PC-3 (cell line): ENCODE measurements around the gene MGAT5. TPM values are rescaled to one million over a fixed set of nuclear protein-coding genes. Genes with fewer than 3 reads are reported as not detected.

Experiments
- ATAC-seq: fragments of 200-7000 bp; cut with Tn5 transposase; 2 replicates; pipeline ENCODE4 v1.9.1; 2020; ENCODE audit warnings: mild to moderate bottlenecking, moderate library complexity
- BruUV-seq: library from RNA; stranded (reverse); fragments of 400-500 nt; replicated peaks from 2 replicates; lab custom pipeline; 2021; lab: Mats Ljungman, UMichigan
- CTCF ChIA-PET: fragments of 300-600 bp; sonication (Branson Sonifier 250); formaldehyde crosslinking; loops from one replicate; lab custom pipeline; 2022; ENCODE audit warnings: antibody characterized with exemption; lab: Charles Lee
- POLR2A ChIA-PET: fragments of 300-600 bp; sonication (Branson Sonifier 250); formaldehyde crosslinking; loops from one replicate; lab custom pipeline; 2022; ENCODE audit warnings: antibody characterized with exemption; ENCODE audit not compliant: unreplicated experiment; lab: Charles Lee
- DNase-seq: peaks from one replicate; pipeline ENCODE4 v3.0.0-alpha.2; 2015
- H2AFZ ChIP-seq: fragments of 300-600 bp; sonication (generic); 2 replicates; pipeline ENCODE4 v1.6.0; 2016; ENCODE audit warnings: antibody characterized with exemption, low read length
- H3F3A ChIP-seq: fragments of 300-600 bp; sonication (generic); one replicate; pipeline ENCODE4 v1.6.0; 2017; ENCODE audit warnings: antibody characterized with exemption, low read length, control low read depth, mild to moderate bottlenecking; ENCODE audit not compliant: unreplicated experiment
- H3K27ac ChIP-seq: fragments of 300-600 bp; sonication (generic); 2 replicates; pipeline ENCODE4 v1.5.1; 2016; ENCODE audit warnings: mild to moderate bottlenecking, low read length
- H3K27me3 ChIP-seq: fragments of 300-600 bp; sonication (generic); 2 replicates; pipeline ENCODE4 v1.6.1; 2016; ENCODE audit warnings: low read length, mixed read lengths
- H3K36me3 ChIP-seq: fragments of 300-600 bp; sonication (generic); 2 replicates; pipeline ENCODE4 v1.6.1; 2016; ENCODE audit warnings: low read depth, mixed run types, low read length, mixed read lengths
- H3K4me1 ChIP-seq: fragments of 300-600 bp; sonication (generic); 2 replicates; pipeline ENCODE4 v1.5.1; 2016; ENCODE audit warnings: low read length; ENCODE audit not compliant: insufficient read depth
- H3K4me2 ChIP-seq: fragments of 300-600 bp; sonication (generic); 2 replicates; pipeline ENCODE4 v1.6.0; 2016; ENCODE audit warnings: low read length
- H3K4me3 ChIP-seq: fragments of 300-600 bp; sonication (generic); 2 replicates; pipeline ENCODE4 v1.5.1; 2016; ENCODE audit warnings: mild to moderate bottlenecking, low read length, mixed read lengths
- H3K79me2 ChIP-seq: fragments of 300-600 bp; sonication (generic); 2 replicates; pipeline ENCODE4 v1.6.1; 2017; ENCODE audit warnings: low read length, mixed read lengths
- H3K9ac ChIP-seq: fragments of 300-600 bp; sonication (generic); 2 replicates; pipeline ENCODE4 v1.6.0; 2016; ENCODE audit warnings: mild to moderate bottlenecking, low read length
- H3K9me2 ChIP-seq: fragments of 300-600 bp; sonication (generic); replicated peaks from 2 replicates; pipeline ENCODE4 v1.6.1; 2016; ENCODE audit warnings: mixed run types, low read length, mixed read lengths
- H3K9me3 ChIP-seq: fragments of 300-600 bp; sonication (generic); 2 replicates; pipeline ENCODE4 v1.6.1; 2016; ENCODE audit warnings: low read length, mixed read lengths
- H4K20me1 ChIP-seq: fragments of 300-600 bp; sonication (generic); 2 replicates; pipeline ENCODE4 v1.6.1; 2016; ENCODE audit warnings: low read length, mixed read lengths
- EZH2 ChIP-seq: fragments of 300-600 bp; sonication (generic); IDR thresholded peaks from one replicate; pipeline ENCODE4 v1.6.1; 2017; ENCODE audit warnings: antibody characterized with exemption, mild to moderate bottlenecking, low read length; ENCODE audit not compliant: unreplicated experiment
- EZH2phosphoT487 ChIP-seq: fragments of 300-600 bp; sonication (generic); IDR thresholded peaks from 2 replicates; pipeline ENCODE4 v1.6.1; 2018; ENCODE audit warnings: mild to moderate bottlenecking, antibody characterized with exemption, low read length, borderline replicate concordance
- intact Hi-C: fragments of 100-400 bp; cut with micrococcal nuclease; formaldehyde crosslinking; loops from 2 replicates; pipeline ENCODE4 v1.9.0; 2023
- total RNA-seq: library from RNA; depleted of rRNA; stranded (reverse); fragments of >200 nt; gene quantifications from 2 replicates; pipeline ENCODE4 v1.2.3, GENCODE V29; 2014
- TF ChIP-seq, protein P1 (sequence below): fragments of 300-600 bp; sonication (generic); conservative IDR thresholded peaks from 2 replicates; pipeline ENCODE4 v1.5.1; 2017; ENCODE audit warnings: antibody characterized with exemption, low read depth, mild to moderate bottlenecking, low read length

The MGAT5 gene
- total RNA-seq, 1 experiment from 2014 or later = 33.8 TPM

GRCh38 chr2:134287323-134287722, 33.5 kb downstream of the MGAT5 start:
- CTCF ChIA-PET = no interaction called here
- no TSS peak for BruUV-seq
- H3K9me2 ChIP-seq = no peaks in the 10 kb centered on the region
- H3K27ac ChIP-seq = no peak overlapping the region
- no peaks in the 10 kb centered on the region for H3K4me1 ChIP-seq
- DNase-seq (no peak), ATAC-seq (no peak)
- intact Hi-C loops = no loop called here
- POLR2A ChIA-PET = no interaction called here
- H3K4me3 ChIP-seq = no peak overlapping the region
- H3K36me3 ChIP-seq = no peaks in the 10 kb centered on the region
- TF ChIP-seq EZH2phosphoT487 (no peak), EZH2 (no peak)
- TF ChIP-seq, protein P1, sequence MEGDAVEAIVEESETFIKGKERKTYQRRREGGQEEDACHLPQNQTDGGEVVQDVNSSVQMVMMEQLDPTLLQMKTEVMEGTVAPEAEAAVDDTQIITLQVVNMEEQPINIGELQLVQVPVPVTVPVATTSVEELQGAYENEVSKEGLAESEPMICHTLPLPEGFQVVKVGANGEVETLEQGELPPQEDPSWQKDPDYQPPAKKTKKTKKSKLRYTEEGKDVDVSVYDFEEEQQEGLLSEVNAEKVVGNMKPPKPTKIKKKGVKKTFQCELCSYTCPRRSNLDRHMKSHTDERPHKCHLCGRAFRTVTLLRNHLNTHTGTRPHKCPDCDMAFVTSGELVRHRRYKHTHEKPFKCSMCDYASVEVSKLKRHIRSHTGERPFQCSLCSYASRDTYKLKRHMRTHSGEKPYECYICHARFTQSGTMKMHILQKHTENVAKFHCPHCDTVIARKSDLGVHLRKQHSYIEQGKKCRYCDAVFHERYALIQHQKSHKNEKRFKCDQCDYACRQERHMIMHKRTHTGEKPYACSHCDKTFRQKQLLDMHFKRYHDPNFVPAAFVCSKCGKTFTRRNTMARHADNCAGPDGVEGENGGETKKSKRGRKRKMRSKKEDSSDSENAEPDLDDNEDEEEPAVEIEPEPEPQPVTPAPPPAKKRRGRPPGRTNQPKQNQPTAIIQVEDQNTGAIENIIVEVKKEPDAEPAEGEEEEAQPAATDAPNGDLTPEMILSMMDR = no peak
- no peak overlapping the region for H2AFZ ChIP-seq
- 0 out of 2 replicates have a peak, but pooled peaks cover 2% of the 10 kb centered on the region for H3K79me2 ChIP-seq
- no peak overlapping the region for H3K9ac ChIP-seq
- H3K9me3 ChIP-seq = no peaks in the 10 kb centered on the region
- H3K27me3 ChIP-seq = no peaks in the 10 kb centered on the region
- H3K4me2 ChIP-seq = no peak overlapping the region
- H3F3A ChIP-seq = no peaks in the 10 kb centered on the region
- no peaks in the 10 kb centered on the region for H4K20me1 ChIP-seq

- no TSS peak for BruUV-seq
- ATAC-seq (no peak), DNase-seq (no peak)
- Histone ChIP-seq H3K9ac (no peak overlapping the region), H2AFZ (no peak overlapping the region), H3K4me3 (no peak overlapping the region), H3F3A (no peaks in the 10 kb centered on the region), H3K4me1 (no peaks in the 10 kb centered on the region), H3K4me2 (no peak overlapping the region), H3K36me3 (no peaks in the 10 kb centered on the region), H4K20me1 (no peaks in the 10 kb centered on the region), H3K9me2 (no peaks in the 10 kb centered on the region), H3K9me3 (no peaks in the 10 kb centered on the region), H3K27me3 (no peaks in the 10 kb centered on the region), H3K27ac (no peak overlapping the region), H3K79me2 (0 out of 2 replicates have a peak, but pooled peaks cover 2% of the 10 kb centered on the region)
- intact Hi-C loops = no loop called here
- ChIA-PET POLR2A (no interaction called here), CTCF (no interaction called here)
- TF ChIP-seq EZH2phosphoT487 = no peak
- no peak for TF ChIP-seq EZH2
- TF ChIP-seq, protein P1 = no peak
These were observed 34.9 kb downstream of the MGAT5 start for GRCh38 chr2:134288814-134289213.

DNA sequence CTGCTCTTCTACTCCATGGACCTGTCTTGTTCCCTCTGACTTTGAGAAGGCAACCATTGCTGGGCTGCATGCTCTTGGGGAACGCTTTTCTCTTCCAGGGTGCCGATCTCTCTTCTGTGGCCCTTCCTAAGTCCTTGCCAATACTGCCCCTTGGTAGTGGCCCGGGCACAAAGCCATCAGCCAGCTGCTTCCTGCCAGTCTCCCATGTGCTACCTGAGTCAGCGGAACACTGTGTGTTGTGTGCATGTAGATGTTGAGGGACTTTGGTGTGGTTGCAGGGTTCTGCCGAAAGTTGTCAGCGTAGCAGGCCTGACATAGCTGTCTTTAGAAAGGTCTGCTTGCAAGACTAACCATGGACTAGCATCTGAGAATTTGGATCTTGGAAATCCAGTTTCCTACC, 35.4 kb downstream of the MGAT5 start:
- Histone ChIP-seq H3K27ac (no peak overlapping the region), H3K9me2 (no peaks in the 10 kb centered on the region), H3F3A (no peaks in the 10 kb centered on the region), H3K4me2 (no peak overlapping the region), H4K20me1 (no peaks in the 10 kb centered on the region), H2AFZ (no peak overlapping the region), H3K4me3 (no peak overlapping the region), H3K36me3 (no peaks in the 10 kb centered on the region), H3K79me2 (0 out of 2 replicates have a peak, but pooled peaks cover 2% of the 10 kb centered on the region), H3K27me3 (no peaks in the 10 kb centered on the region), H3K4me1 (no peaks in the 10 kb centered on the region), H3K9ac (no peak overlapping the region), H3K9me3 (no peaks in the 10 kb centered on the region)
- DNase-seq (no peak), ATAC-seq (no peak)
- intact Hi-C loops = no loop called here
- ChIA-PET CTCF (no interaction called here), POLR2A (no interaction called here)
- TF ChIP-seq EZH2phosphoT487 (no peak), EZH2 (no peak)
- TF ChIP-seq, protein P1 = no peak
- no TSS peak for BruUV-seq
